GM18499 (cell line): ENCODE data around the gene EME2.

Experiments used
- ATAC-seq: cut with Tn5 transposase; IDR thresholded peaks from one replicate; pipeline ENCODE4 v1.9.1; 2021; ENCODE audit warnings: moderate number of reproducible peaks; ENCODE audit not compliant: insufficient read depth, unreplicated experiment

Gene EME2

DNA sequence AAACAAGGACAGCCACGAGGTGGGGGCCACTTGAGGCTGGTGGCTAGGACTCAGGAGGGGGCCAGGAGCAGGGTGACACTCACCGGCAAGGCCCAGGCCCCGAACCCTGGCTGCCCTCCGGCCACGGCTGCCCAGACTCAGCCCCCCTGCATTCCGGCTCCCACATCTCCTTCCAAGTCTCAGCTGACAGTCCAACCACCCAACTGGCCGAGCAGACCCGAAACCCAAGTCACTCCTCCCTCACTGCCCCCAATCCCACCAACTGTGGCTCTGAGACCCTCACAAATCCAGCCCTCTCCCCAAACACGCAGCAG lies 44.6 kb downstream of the EME2 start:
- ATAC-seq: no peak

DNA sequence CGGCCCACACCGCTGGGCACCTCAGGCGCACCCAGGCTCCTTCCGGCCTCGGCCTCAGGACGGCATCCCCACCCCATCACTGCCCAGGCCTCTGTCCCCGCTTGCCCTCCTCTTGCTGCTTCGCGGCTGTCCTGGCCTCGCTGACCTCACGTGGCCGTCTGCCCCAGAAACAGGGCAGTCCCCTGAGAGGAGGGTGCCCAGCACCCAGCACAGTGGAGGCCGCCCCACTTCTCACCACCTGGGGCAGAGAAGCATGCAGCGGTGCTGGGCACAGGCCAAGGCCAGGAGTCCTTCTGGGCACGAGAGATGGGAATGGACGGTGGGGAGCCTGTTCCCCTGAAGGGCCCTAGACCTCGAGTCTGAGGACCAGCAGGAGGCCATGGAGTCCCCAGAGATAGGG lies 45.1 kb downstream of the EME2 start:
- ATAC-seq: no peak

DNA sequence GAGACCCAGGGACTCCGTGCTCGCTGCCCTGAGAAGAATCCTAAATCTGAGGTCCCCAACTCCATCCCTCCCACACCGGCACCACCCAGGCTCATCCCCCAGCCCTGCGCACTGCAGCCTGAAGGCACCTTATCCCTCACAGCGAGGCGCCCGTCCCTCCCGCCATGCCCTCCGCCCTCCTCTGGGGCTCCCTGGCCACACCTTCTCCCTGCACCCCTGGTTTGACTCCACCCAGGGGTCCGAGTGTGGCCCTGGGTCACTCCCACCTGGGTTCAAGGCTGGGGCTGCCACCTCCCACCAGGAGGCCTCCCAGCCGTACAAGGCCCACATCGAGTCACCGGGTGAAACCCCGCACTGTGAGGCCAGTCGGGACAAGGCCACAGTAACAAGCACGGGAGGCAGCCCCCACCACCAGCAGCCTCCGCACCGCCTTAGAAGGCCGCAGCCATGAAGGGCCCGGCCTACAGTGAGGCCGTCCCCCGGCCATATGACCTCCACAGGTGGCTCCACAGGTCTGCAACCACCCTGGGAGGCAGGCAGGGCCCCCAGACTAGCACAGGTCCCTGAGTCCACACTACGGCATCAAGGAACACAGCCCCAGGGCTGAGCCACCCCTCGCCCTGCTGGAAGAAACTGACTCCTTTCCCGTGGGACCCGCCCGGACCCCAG lies 45.7 kb downstream of the EME2 start:
- ATAC-seq: no peak

DNA sequence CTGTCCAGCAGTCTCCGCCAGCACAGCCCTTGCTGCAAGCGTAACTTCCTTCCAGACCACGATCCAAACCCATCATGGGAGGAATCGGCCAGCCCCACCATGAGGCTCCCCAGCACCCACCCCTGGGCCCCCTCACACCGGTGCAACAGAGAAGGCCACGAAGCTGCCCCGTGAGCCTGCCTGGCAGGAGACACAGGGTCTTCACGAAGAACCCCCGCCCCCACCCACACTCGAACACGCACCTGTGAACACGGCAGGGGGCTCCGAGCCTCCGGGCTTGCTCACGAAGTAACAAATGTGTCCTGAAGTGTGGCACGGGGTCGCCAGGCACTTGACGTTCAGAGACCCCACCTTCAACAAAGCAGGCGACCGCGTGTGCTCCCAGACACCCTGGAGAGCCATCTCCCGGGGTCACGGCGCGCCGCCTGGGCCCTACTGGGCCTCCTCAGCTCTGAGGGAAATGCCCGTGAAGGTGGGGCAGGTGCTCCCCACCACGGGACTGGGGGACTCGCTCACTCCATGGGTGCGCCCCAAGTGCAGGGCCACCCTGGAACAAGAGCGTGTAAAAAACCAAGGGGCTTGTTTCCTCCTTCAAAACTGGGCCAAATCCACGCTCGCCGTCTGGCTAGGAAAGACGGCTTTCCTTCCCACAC lies 46.4 kb downstream of the EME2 start:
- no peak for ATAC-seq

DNA sequence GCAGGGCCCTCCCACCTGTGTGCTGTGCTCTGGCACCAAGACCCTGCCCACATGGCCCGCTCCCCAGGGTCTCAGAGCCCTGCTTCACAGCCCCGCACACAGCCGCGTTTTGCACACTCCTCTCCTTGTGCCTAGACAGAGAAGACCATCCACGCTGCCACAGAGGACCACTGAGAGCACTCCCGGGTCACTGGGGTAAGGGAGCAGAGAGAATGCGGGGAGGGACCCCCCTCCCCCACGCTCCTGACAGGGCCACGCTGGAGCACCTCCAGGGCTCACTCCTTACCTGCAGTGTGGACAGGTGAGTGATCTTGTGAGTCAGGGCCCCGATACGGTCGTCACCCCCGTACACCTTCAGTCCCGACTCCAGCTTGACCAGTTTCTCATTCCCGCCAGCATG lies 47.0 kb downstream of the EME2 start:
- ATAC-seq: no peak

DNA sequence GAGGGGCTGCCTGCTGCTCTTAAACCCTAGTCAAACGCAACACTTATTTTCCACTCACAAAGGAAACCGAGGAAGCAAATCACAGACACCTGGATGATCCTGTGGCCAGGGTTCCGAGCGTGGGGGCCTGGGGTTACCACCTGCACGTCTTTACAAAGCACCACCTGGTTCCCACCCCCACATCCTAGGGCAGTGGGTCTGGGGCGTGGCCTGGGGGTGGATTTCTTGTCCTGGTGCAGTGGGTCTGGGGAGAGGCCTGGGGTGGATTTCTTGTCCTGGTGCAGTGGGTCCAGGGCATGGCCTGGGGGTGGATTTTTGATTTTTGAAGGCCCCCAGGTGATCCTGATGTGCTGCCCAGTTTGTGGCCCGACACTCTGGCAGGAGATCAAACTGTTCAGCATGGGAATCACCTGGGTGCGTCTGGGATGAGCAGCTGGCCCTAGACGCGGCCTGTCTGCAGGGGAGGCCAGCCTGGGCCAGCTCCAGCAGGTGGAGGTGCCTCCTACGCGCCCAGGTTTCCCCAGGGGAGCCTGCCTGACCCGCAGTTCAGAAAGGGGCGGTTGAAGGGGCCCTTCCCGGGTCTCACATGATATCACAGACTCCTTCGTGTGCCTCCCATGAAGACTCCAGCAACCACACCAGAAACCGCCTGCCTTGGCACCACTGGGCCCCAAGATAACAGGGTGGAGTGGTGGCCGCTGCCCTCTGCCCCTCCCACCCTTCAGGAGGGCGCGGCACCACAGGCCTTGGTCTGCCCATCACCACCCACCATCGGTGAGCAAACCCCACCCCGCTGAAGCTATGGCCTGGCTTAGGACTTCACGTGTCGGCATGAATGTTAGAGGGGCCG lies 47.7 kb downstream of the EME2 start:
- ATAC-seq: no peak

DNA sequence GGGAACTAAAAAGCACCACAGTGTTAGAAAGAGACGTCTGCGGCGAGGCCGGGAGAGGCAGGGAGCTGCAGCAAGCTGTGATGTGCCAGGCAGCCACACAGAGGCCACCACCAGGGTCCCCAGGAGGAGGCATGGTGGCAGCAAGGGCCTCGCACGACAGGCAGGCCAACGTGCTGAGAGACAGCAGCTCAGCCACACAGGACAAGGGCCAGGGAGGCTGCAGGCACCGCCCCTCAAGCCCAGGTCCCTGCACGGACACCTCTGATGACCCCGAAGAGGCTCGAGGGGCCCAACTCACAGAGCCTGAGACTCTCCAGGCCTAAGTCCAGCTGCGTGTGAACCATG lies 48.3 kb downstream of the EME2 start:
- no peak for ATAC-seq

GRCh38 chr16:1821861-1822611 lies 49.4 kb downstream of the EME2 start:
- ATAC-seq: no peak

- no peak for ATAC-seq
Observed at GRCh38 chr16:1822801-1823200, 50.2 kb downstream of the EME2 start.

- no peak for ATAC-seq
Observed at GRCh38 chr16:1823821-1824220, 51.2 kb downstream of the EME2 start.

DNA sequence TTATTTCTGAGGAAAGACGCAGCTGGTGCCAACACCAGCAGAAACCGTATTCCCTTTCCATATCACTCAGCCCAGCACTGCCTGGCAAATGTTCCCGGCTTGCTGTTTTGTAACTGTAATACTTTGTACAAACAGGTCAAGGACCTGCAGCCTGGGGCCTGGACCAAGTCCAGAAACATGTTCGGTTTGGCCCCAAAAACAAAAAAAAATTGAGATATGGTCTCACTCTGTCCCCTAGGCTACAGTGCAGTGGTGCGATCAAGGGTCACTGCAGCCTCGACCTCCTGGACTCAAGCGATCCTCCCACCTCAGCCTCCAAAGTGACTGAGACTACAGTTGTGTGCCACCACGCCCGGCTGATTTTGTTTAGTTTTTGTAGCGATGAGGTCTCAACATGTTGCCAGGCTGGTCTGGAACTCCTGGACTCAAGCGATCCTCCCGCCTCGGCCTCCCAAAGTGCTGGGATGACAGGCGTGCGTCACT lies 52.8 kb downstream of the EME2 start:
- ATAC-seq: no peak
